Measurements from ENCODE around the gene CALHM2.

GRCh38 chr10:103458720-103459119, 6.5 kb upstream of the CALHM2 start, which contains the start of gene CALHM1:
- TF ChIP-seq CTCF (IDR thresholded peaks at IDR 0.05) (no peak), POLR2A (IDR thresholded peaks at IDR 0.05) (no peak)
